Aorta (tissue), 5 donors: ENCODE results near the gene SLC8A2. TPM values are rescaled to one million over a fixed set of nuclear protein-coding genes. Genes with fewer than 3 reads are reported as not detected.
"Not testable (repeated sequence)": the region's sequence is repeated elsewhere in the genome, so short reads cannot be mapped to it uniquely, and the experiment has no call there.

Experiments used
- ATAC-seq: fragments of 200-7000 bp; cut with Tn5 transposase; one replicate; pipeline ENCODE4 v1.9.1; 2022; ENCODE audit warnings: moderate library complexity; ENCODE audit not compliant: low FRiP score
- DNase-seq, 2 donors: peaks; one replicate each; pipeline ENCODE4 v3.0.0-alpha.2; 2020
- H3K27ac ChIP-seq, 2 donors: one replicate each; pipeline ENCODE4 v1.5.1; 2013; ENCODE audit warnings: low read length in 2 of 2, mild to moderate bottlenecking in 2 of 2, moderate library complexity in 2 of 2, control low read depth in 1 of 2, inconsistent platforms in 1 of 2, low read depth in 1 of 2
- H3K27me3 ChIP-seq, 2 donors: one replicate each; pipeline ENCODE4 v1.6.1; 2013; ENCODE audit warnings: control low read depth in 1 of 2, low read length in 1 of 2, mild to moderate bottlenecking in 1 of 2, moderate library complexity in 1 of 2; ENCODE audit not compliant: insufficient read depth in 2 of 2, control insufficient read depth in 1 of 2
- H3K36me3 ChIP-seq, 2 donors: one replicate each; pipeline ENCODE4 v1.6.1; 2013; ENCODE audit warnings: control low read depth in 1 of 2, low read length in 1 of 2, mild to moderate bottlenecking in 1 of 2; ENCODE audit not compliant: insufficient read depth in 2 of 2, control insufficient read depth in 1 of 2
- H3K4me1 ChIP-seq, 2 donors: one replicate each; pipeline ENCODE4 v1.6.1; 2013; ENCODE audit warnings: low read length in 2 of 2, control low read depth in 1 of 2, mild to moderate bottlenecking in 1 of 2, moderate library complexity in 1 of 2; ENCODE audit not compliant: insufficient read depth in 2 of 2, control insufficient read depth in 1 of 2
- H3K4me3 ChIP-seq, 2 donors: one replicate each; pipeline ENCODE4 v1.5.1; 2013; ENCODE audit warnings: low read length in 2 of 2, control low read depth in 1 of 2, mild to moderate bottlenecking in 1 of 2
- H3K9me3 ChIP-seq: one replicate; pipeline ENCODE4 v1.6.1; 2013; ENCODE audit warnings: mild to moderate bottlenecking, low read length; ENCODE audit not compliant: control insufficient read depth
- WGBS, 2 donors: extraction: QIAGEN DNeasy Blood & Tissue Kit; methylation state at CpG; one replicate each; pipeline ENCODE4 v1.1.7; 2013; 5-methylcytosine and 5-hydroxymethylcytosine counted together
- intact Hi-C, 2 donors: fragments of 100-400 bp; cut with DNase I; formaldehyde crosslinking; loops; one replicate each; pipeline versions ENCODE4 v1.14.2 to v1.15.0; 2022
- polyA plus RNA-seq, 2 donors: library from polyadenylated mRNA; stranded (reverse); fragments of 200-250 nt; gene quantifications; one replicate each; pipeline ENCODE4 v1.2.3, GENCODE V29; 2013
- total RNA-seq, 2 donors: library from RNA; stranded (reverse); fragmentation: NEBNext Ultra II Directional; extraction: Animal tissue kit (Norgen Biotek cat#: 25700); gene quantifications; one replicate each; pipeline ENCODE4 v1.2.1, GENCODE V29; 2021
- donor health status: healthy with polysubstance abuse.
- donor health status: Bipolar disorder and iron deficiency.
- donor health status: DM: no; HTN: no; CAD: no.
- donor health status: DM: no; HTN: no; CAD: no.
- donor health status: DM: yes; HTN: yes; CAD: no.

Gene SLC8A2
- total and polyA plus RNA-seq, 4 donors = 0.23 to 0.72 TPM; not detected in 2

- H3K27me3 ChIP-seq, intact Hi-C loops, ATAC-seq, DNase-seq, H3K4me3 ChIP-seq, H3K27ac ChIP-seq, H3K4me1 ChIP-seq, H3K9me3 ChIP-seq: not testable (repeated sequence)
- WGBS, 2 donors = 86% methylated on average over 5 of the region's 5 CpGs
- H3K36me3 ChIP-seq = peaks cover 9 to 12% of the 10 kb centered on the region in 2 donors
Observed at GRCh38 chr19:47383890-47384289, 87.8 kb downstream of the SLC8A2 start.

DNA sequence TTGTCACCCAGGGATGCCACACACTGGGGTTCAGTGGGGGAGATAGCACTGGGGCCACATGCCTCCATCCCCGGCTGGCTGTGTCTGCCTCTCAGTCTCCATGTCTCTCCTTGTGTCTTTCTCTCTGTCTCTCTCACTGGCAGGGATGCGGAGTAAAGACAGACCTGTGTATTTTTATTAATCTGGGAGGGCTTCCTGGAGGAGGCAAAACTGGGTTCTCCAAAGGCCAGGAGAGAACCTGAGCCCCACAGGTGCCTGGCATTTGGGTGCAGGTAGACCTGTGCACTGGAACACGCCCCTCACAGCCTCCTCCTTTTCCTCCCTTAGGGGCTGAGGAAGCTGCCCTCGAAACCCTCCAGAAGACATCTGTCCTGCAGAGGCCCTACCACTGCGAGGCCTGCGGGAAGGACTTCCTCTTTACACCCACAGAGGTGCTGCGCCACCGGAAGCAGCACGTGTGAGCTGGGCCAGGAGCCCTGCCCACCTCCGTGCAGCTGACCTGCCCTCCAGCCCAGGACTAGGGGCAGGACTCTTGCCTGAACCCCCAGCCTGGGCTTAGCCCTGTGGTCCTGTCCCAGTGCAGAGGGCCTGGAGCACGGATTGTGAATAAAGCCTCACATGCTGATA lies 89.9 kb downstream of the SLC8A2 start:
- Histone ChIP-seq H3K9me3 (no peaks in the 10 kb centered on the region), H3K36me3 (peaks cover 9 to 17% of the 10 kb centered on the region in 2 donors), H3K4me1 (no peaks in the 10 kb centered on the region), H3K4me3 (no peak overlapping the region), H3K27ac (no peak overlapping the region), H3K27me3 (no peaks in the 10 kb centered on the region)
- WGBS, 2 donors = 83 to 87% methylated on average over 11 of the region's 11 CpGs
- DNase-seq (no peak), ATAC-seq (peak; percentile 21)
- intact Hi-C loops = no loop called here

- Histone ChIP-seq H3K4me3 (no peak overlapping the region), H3K4me1 (no peaks in the 10 kb centered on the region), H3K27me3 (no peaks in the 10 kb centered on the region), H3K36me3 (peaks cover 9 to 17% of the 10 kb centered on the region in 2 donors), H3K27ac (no peak overlapping the region), H3K9me3 (no peaks in the 10 kb centered on the region)
- no peak for ATAC-seq
- WGBS, 2 donors = 92 to 94% methylated on average over 13 to 14 of the region's 14 CpGs
- intact Hi-C loops = no loop called here
- no peak for DNase-seq
Observed at GRCh38 chr19:47381121-47381520, 90.6 kb downstream of the SLC8A2 start.

GRCh38 chr19:47380559-47380958 lies 91.1 kb downstream of the SLC8A2 start:
- Histone ChIP-seq H3K36me3 (peaks cover 9 to 17% of the 10 kb centered on the region in 2 donors), H3K27me3 (no peaks in the 10 kb centered on the region), H3K4me1 (no peaks in the 10 kb centered on the region), H3K4me3 (no peak overlapping the region), H3K9me3 (no peaks in the 10 kb centered on the region), H3K27ac (no peak overlapping the region)
- ATAC-seq (no peak), DNase-seq (no peak)
- 91 to 94% methylated on average over 6 of the region's 6 CpGs for WGBS, 2 donors
- intact Hi-C loops = no loop called here

GRCh38 chr19:47379381-47379938 lies 92.2 kb downstream of the SLC8A2 start:
- H3K27me3 ChIP-seq = no peaks in the 10 kb centered on the region
- DNase-seq (no peak), ATAC-seq (no peak)
- intact Hi-C loops = no loop called here
- H3K4me1 ChIP-seq = no peaks in the 10 kb centered on the region
- H3K9me3 ChIP-seq = no peaks in the 10 kb centered on the region
- H3K36me3 ChIP-seq = peaks cover 9 to 17% of the 10 kb centered on the region in 2 donors
- H3K27ac ChIP-seq = no peak overlapping the region
- 94 to 95% methylated on average over 22 to 23 of the region's 23 CpGs for WGBS, 2 donors
- H3K4me3 ChIP-seq = no peak overlapping the region

GRCh38 chr19:47378246-47378645 lies 93.4 kb downstream of the SLC8A2 start:
- H3K4me1 ChIP-seq = no peaks in the 10 kb centered on the region
- no peak for ATAC-seq
- no peak for DNase-seq
- no peaks in the 10 kb centered on the region for H3K9me3 ChIP-seq
- 92 to 95% methylated on average over 11 of the region's 11 CpGs for WGBS, 2 donors
- H3K4me3 ChIP-seq = no peak overlapping the region
- H3K27me3 ChIP-seq = no peaks in the 10 kb centered on the region
- H3K27ac ChIP-seq = no peak overlapping the region
- H3K36me3 ChIP-seq = peaks cover 9 to 17% of the 10 kb centered on the region in 2 donors
- intact Hi-C loops = no loop called here

Other genes with a start within 250 kb of the SLC8A2 start
- 1 to 10 TPM; 8.0 to 8.6 TPM for gene BBC3, start 240.7 kb downstream of the SLC8A2 start, total RNA-seq
- 1 to 10 TPM; 6.1 TPM for gene BBC3, start 240.7 kb downstream of the SLC8A2 start, polyA plus RNA-seq
- gene CCDC9, start 215.4 kb downstream of the SLC8A2 start, total RNA-seq = 10 to 100 TPM; 43.4 to 43.8 TPM
- 10 to 100 TPM; 20.7 to 35.8 TPM for gene CCDC9, start 215.4 kb downstream of the SLC8A2 start, polyA plus RNA-seq
- 10 to 100 TPM; 26.2 to 48.0 TPM for gene INAFM1, start 197.0 kb downstream of the SLC8A2 start, total RNA-seq
- 10 to 100 TPM in 1 of 2 donors, 1 to 10 TPM in 1; 5.4 to 81.7 TPM for gene INAFM1, start 197.0 kb downstream of the SLC8A2 start, polyA plus RNA-seq
- gene C5AR1, start 162.0 kb downstream of the SLC8A2 start, total RNA-seq = 10 to 100 TPM; 38.7 to 52.7 TPM
- 10 to 100 TPM in 1 of 2 donors, 1 to 10 TPM in 1; 7.9 to 12.5 TPM for gene C5AR1, start 162.0 kb downstream of the SLC8A2 start, polyA plus RNA-seq
- 10 to 100 TPM in 1 of 2 donors, 1 to 10 TPM in 1; 8.0 to 13.6 TPM for gene C5AR2, start 139.7 kb downstream of the SLC8A2 start, total RNA-seq
- gene C5AR2, start 139.7 kb downstream of the SLC8A2 start, polyA plus RNA-seq = under 1 TPM; 0.20 to 0.38 TPM
- gene DHX34, start 122.6 kb downstream of the SLC8A2 start, total RNA-seq = 10 to 100 TPM in 1 of 2 donors, 1 to 10 TPM in 1; 8.9 to 14.6 TPM
- 10 to 100 TPM in 1 of 2 donors, 1 to 10 TPM in 1; 1.5 to 10.3 TPM for gene DHX34, start 122.6 kb downstream of the SLC8A2 start, polyA plus RNA-seq
- gene MEIS3, start 52.4 kb downstream of the SLC8A2 start, total RNA-seq = 10 to 100 TPM in 1 of 2 donors, 1 to 10 TPM in 1; 7.7 to 19.6 TPM
- 1 to 10 TPM in 1 of 2 donors, under 1 TPM in 1; 0.75 to 3.9 TPM for gene MEIS3, start 52.4 kb downstream of the SLC8A2 start, polyA plus RNA-seq
- 1 to 10 TPM; 3.0 to 4.3 TPM for gene KPTN, start 12.3 kb upstream of the SLC8A2 start, total RNA-seq
- 10 to 100 TPM; 12.3 to 24.8 TPM for gene KPTN, start 12.3 kb upstream of the SLC8A2 start, polyA plus RNA-seq
- gene NAPA, start 43.2 kb upstream of the SLC8A2 start, total RNA-seq = 10 to 100 TPM; 63.5 to 79.8 TPM
- 10 to 100 TPM; 61.7 to 94.0 TPM for gene NAPA, start 43.2 kb upstream of the SLC8A2 start, polyA plus RNA-seq
- gene ZNF541, start 101.3 kb upstream of the SLC8A2 start, total RNA-seq = under 1 TPM; 0.13 to 0.30 TPM
- gene ZNF541, start 101.3 kb upstream of the SLC8A2 start, polyA plus RNA-seq = under 1 TPM in 1 of 2 donors, not detected in 1; 0.38 TPM
- gene BICRA, start 137.2 kb upstream of the SLC8A2 start, total RNA-seq = 10 to 100 TPM; 12.3 to 17.9 TPM
- 10 to 100 TPM in 1 of 2 donors, under 1 TPM in 1; 0.88 to 12.3 TPM for gene BICRA, start 137.2 kb upstream of the SLC8A2 start, polyA plus RNA-seq
- gene EHD2, start 241.5 kb upstream of the SLC8A2 start, total RNA-seq = 100 to 1,000 TPM; 170 to 189 TPM
- 100 to 1,000 TPM in 1 of 2 donors, 10 to 100 TPM in 1; 38.4 to 121 TPM for gene EHD2, start 241.5 kb upstream of the SLC8A2 start, polyA plus RNA-seq